GM12872 (cell line): ENCODE results near the gene ATE1.

Source experiments
- CTCF ChIP-seq: IDR thresholded peaks from 3 replicates; pipeline ENCODE4 v1.5.1; 2011; ENCODE audit warnings: low read depth, mild to moderate bottlenecking, low read length, moderate library complexity; ENCODE audit not compliant: insufficient read depth

Gene ATE1

GRCh38 chr10:121860810-121861209 lies 67.0 kb downstream of the ATE1 start:
- no peak for TF ChIP-seq CTCF

- no peak for TF ChIP-seq CTCF
These were observed 72.9 kb downstream of the ATE1 start for GRCh38 chr10:121854809-121855445.

GRCh38 chr10:121853950-121854349 lies 73.9 kb downstream of the ATE1 start:
- TF ChIP-seq CTCF = no peak

- no peak for TF ChIP-seq CTCF
These were observed 76.0 kb downstream of the ATE1 start for GRCh38 chr10:121851786-121852185.

- TF ChIP-seq CTCF = no peak
These were observed 79.7 kb downstream of the ATE1 start for GRCh38 chr10:121848082-121848481.

GRCh38 chr10:121846555-121846954 lies 81.3 kb downstream of the ATE1 start:
- TF ChIP-seq CTCF = no peak

GRCh38 chr10:121845044-121845784 lies 82.6 kb downstream of the ATE1 start:
- no peak for TF ChIP-seq CTCF
